Mucosa of descending colon (tissue), 3 donors: ENCODE data around the gene MAP4. TPM values are rescaled to one million over a fixed set of nuclear protein-coding genes. Genes with fewer than 3 reads are reported as not detected.

ENCODE experiments used
- ATAC-seq: fragments of 200-7000 bp; cut with Tn5 transposase; one replicate; pipeline ENCODE4 v1.9.1; 2020; ENCODE audit warnings: mild to moderate bottlenecking, moderate library complexity
- DNase-seq, 3 donors: peaks; one replicate each; pipeline ENCODE4 v3.0.0-alpha.2; 2020
- H3K36me3 ChIP-seq: fragments of 200-600 bp; one replicate; pipeline ENCODE4 v1.8.0; 2021; ENCODE audit warnings: low read depth, mild to moderate bottlenecking
- H3K4me1 ChIP-seq: fragments of 200-600 bp; one replicate; pipeline ENCODE4 v1.8.0; 2021; ENCODE audit warnings: low read depth, mild to moderate bottlenecking
- H3K4me3 ChIP-seq: fragments of 200-600 bp; one replicate; pipeline ENCODE4 v1.8.0; 2021; ENCODE audit warnings: mild to moderate bottlenecking
- H3K9me3 ChIP-seq: fragments of 200-600 bp; one replicate; pipeline ENCODE4 v1.8.0; 2021; ENCODE audit warnings: mild to moderate bottlenecking
- intact Hi-C, 2 donors: fragments of 100-400 bp; cut with DNase I in 1 of 2; cut with micrococcal nuclease in 1 of 2; formaldehyde crosslinking; loops; one replicate each; pipeline versions ENCODE4 v1.11.0 to v1.11.1; 2022; cut with DNase I, micrococcal nuclease
- microRNA-seq: library from miRNA; unstranded; fragments of <30 nt; microRNA quantifications from one replicate; pipeline ENCODE4, GENCODE V29; 2019
- total RNA-seq, 3 donors: library from RNA; stranded (reverse); fragmentation: NEBNext Ultra II Directional in 2 of 3; extraction: Animal tissue kit (Norgen Biotek cat#: 25700) in 2 of 3; gene quantifications; one replicate each; pipeline versions ENCODE4 v1.2.1 to v1.2.4, GENCODE V29; 2021 to 2023
- TF ChIP-seq, protein P1 (sequence below): fragments of 200-600 bp; IDR thresholded peaks from one replicate; pipeline ENCODE4 v1.8.0; 2022; ENCODE audit warnings: antibody characterized with exemption, mild to moderate bottlenecking
- donor health status: DM: no; HTN: no; CAD: no; lungs with moderate emphysema.
- donor health status: DM: no; HTN: no; CAD: no.
- donor health status: DM: no; HTN: yes; CAD: no.

Gene MAP4
- total RNA-seq, 3 donors from 2014 or later = 104 to 316 (median 109) TPM

DNA sequence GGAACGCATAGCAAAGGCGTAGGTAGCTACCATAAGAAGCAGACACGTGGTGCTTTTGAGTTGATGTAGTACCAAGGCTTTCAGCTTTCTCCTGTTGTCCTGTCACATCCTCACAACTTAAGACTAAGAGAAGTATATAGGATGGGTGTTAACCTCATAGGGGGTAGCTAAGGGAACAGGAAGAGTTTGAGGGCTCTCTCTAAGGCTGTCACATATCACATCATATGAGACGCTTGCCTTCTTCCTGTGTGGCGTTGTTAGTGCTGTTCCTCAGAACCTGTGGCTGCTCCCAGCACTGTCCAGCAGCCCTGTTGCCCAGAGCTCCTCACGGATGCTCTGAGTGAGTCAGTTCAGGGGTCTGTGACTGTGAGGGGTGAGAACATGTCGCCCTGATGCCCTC, 198.6 kb downstream of the MAP4 start:
- H3K9me3 ChIP-seq = no peaks in the 10 kb centered on the region
- ATAC-seq = no peak
- no peak overlapping the region for H3K4me3 ChIP-seq
- intact Hi-C loops = no loop called here
- TF ChIP-seq, protein P1, sequence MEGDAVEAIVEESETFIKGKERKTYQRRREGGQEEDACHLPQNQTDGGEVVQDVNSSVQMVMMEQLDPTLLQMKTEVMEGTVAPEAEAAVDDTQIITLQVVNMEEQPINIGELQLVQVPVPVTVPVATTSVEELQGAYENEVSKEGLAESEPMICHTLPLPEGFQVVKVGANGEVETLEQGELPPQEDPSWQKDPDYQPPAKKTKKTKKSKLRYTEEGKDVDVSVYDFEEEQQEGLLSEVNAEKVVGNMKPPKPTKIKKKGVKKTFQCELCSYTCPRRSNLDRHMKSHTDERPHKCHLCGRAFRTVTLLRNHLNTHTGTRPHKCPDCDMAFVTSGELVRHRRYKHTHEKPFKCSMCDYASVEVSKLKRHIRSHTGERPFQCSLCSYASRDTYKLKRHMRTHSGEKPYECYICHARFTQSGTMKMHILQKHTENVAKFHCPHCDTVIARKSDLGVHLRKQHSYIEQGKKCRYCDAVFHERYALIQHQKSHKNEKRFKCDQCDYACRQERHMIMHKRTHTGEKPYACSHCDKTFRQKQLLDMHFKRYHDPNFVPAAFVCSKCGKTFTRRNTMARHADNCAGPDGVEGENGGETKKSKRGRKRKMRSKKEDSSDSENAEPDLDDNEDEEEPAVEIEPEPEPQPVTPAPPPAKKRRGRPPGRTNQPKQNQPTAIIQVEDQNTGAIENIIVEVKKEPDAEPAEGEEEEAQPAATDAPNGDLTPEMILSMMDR = no peak
- DNase-seq = no peak
- no peaks in the 10 kb centered on the region for H3K4me1 ChIP-seq
- no peaks in the 10 kb centered on the region for H3K36me3 ChIP-seq

DNA sequence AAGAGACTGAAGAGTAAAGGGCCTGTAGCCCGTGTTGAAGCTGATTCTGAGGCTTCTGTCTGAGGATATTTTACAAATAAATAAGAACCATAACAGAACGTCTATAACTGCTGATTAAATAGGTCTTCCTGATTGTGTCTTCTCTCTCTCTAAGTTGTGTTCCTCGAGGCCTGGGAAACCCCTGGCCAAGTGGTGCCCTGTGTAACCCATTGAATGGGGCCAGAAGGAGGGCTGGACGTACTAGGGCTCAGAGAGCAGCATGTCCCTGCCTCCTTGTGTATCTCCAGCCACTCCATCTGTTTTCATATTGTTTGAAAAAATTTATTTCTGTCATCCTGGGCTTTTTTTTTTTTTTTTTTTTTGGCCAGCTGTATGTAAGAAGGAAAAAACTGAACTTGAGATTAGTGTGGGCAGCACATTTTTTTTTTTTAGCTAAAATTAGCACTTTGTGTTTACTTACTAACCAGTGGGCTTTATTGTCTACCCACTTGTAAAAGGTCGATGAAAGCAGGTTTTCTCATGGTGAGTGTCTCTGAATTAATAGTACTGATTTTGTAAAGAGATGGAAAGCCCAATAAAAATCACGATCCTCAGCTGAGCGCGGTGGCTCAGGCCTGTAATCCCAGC, 202.6 kb downstream of the MAP4 start:
- H3K36me3 ChIP-seq = no peaks in the 10 kb centered on the region
- intact Hi-C loops = no loop called here

DNA sequence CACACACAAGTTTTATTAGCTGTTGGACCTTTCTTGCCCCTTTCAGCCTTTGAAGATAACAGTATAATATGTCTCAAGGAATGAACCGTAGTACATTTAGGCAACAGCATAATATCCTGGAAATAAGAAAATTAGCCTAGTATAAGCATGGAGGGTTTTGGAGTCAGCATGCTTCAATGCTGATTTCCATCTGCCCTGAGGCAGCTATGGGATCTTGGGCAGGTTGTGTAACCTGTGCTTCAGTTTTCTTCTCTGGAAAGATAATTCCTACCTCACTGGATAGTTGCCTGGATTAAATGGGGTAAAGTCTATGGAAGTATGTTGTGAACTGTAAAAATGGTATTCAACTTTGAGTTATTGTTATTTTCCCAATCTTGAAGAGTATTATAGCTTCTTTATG, 211.6 kb downstream of the MAP4 start:
- no peak for ATAC-seq
- intact Hi-C loops = no loop called here
- Histone ChIP-seq H3K4me1 (peaks cover 9% of the 10 kb centered on the region), H3K36me3 (no peaks in the 10 kb centered on the region), H3K4me3 (no peak overlapping the region), H3K9me3 (no peaks in the 10 kb centered on the region)
- no peak for DNase-seq
- TF ChIP-seq, protein P1 = no peak

More for the DNA sequence above, 202.6 kb downstream of the MAP4 start:
- Histone ChIP-seq H3K4me3 (no peak overlapping the region), H3K4me1 (no peaks in the 10 kb centered on the region), H3K9me3 (no peaks in the 10 kb centered on the region)
- TF ChIP-seq, protein P1 = no peak
- no peak for DNase-seq
- ATAC-seq = no peak

DNA sequence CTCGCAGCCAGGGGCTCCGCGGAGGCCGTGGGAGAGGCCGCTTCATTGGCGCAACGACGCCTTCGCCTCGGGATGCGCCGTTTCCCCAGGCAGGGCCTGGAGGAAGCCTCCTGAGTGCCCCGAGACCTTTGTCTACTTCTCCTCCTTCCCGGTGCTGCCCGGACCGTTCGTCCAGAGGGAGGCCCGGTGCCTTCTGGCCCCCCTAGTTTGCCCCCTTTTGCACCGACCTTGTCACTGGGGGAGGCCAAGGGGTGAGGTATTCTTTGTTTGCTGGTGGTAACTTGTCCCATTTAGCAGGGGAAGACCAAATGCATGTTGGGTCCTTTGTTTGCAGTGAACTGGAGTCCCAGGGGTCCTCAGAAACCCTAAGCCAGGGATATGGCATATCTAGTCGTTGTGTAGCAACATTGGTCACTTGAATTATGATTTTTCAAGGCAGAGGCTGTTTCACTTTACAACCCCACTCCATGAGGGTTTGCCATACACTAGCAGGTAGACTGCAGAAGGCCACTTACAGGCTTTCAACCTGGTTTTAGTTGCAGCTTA, 212.7 kb downstream of the MAP4 start:
- no peak for ATAC-seq
- no peaks in the 10 kb centered on the region for H3K9me3 ChIP-seq
- H3K4me3 ChIP-seq = peak overlapping the region; percentile 51
- intact Hi-C loops = no loop called here
- DNase-seq = no peak
- no peaks in the 10 kb centered on the region for H3K36me3 ChIP-seq
- TF ChIP-seq, protein P1 = no peak
- peaks cover 9% of the 10 kb centered on the region for H3K4me1 ChIP-seq

DNA sequence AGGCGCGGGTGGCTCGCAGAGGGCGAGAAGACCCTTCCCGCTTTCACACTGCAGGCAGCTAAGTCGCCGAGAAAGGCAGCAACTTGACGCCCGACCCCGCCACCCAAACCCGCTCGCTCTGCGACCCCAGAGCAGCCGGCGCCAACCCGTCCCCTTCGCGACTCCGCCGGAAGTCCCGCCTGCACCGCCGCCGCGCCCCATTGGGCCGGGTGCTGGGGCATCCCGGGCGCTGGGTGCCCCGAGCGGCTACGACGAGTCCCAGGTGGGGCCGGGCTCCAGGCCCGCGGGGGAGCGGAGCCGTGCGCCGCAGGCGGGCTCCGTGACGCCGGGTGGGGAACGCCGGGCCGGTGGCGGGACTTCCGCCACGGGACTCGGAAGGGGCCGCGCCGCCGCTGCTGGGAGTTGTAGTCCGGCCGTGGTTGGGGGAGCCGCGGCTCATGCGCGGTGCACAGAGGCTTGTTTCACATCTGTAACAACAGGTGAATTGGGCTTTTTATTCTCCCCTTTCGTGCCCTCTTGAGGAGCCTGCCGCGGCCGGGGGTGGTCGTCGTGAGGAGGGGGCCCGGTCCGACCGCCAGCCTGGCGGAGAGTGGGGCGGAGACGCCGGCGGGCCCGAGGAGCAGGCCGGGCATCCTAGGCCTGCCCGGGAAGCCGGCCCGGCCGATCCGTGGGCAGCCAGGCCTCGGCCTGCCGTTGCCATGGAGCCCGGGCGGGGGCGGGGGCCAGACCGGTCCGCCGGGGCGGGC, 213.3 kb downstream of the MAP4 start, which contains the start of gene DHX30:
DHX30 (plus strand) TSS at position 405 of the 746 bp plus-strand sequence. CDS start 7,546 bp downstream, outside the sequence.
- Histone ChIP-seq H3K9me3 (no peaks in the 10 kb centered on the region), H3K36me3 (no peaks in the 10 kb centered on the region), H3K4me1 (peaks cover 9% of the 10 kb centered on the region), H3K4me3 (peak within 1 kb of the TSS; percentile 51)
- intact Hi-C loops = no loop called here
- DNase-seq = peak; percentile 90 to 92 (median 92)
- TF ChIP-seq, protein P1 = no peak
- ATAC-seq = peak; percentile 95

Small RNAs within 50 kb of the gene (microRNA-seq; reads per million reads assigned to microRNA genes)
- 13.5 reads per million, percentile 38 among the genes with 10 or more reads in this experiment for gene MIR1226

Other genes with a start within 250 kb of the MAP4 start
- gene SMARCC1, start 234.5 kb downstream of the MAP4 start, total RNA-seq = 100 to 1,000 TPM in 1 of 3 donors, 10 to 100 TPM in 2; 61.5 to 117 (median 71.5) TPM
- 10 to 100 TPM; 44.5 to 65.3 (median 45.7) TPM for gene DHX30, start 213.3 kb downstream of the MAP4 start, total RNA-seq
- 1 to 10 TPM; 3.4 to 6.9 (median 4.3) TPM for gene CDC25A, start 172.0 kb upstream of the MAP4 start, total RNA-seq
- gene CAMP, start 207.1 kb upstream of the MAP4 start, total RNA-seq = not detected
- 10 to 100 TPM in 2 of 3 donors, 1 to 10 TPM in 1; 5.9 to 18.6 (median 12.5) TPM for gene ZNF589, start 224.7 kb upstream of the MAP4 start, total RNA-seq